Neural cell (in vitro differentiated cells): ENCODE results near the gene CPB2. TPM values are rescaled to one million over a fixed set of nuclear protein-coding genes. Genes with fewer than 3 reads are reported as not detected.

ENCODE experiments used
- H2AFZ ChIP-seq: fragments of 200-600, 300-800 bp; sonication (generic), shearing (Covaris generic); 2 replicates; pipeline ENCODE4 v1.6.0; 2014; ENCODE audit warnings: low read depth, mild to moderate bottlenecking, antibody characterized with exemption, low read length, moderate library complexity
- H3F3A ChIP-seq: fragments of 200-600 bp; shearing (Covaris generic); 2 replicates; pipeline ENCODE4 v1.6.1; 2016; ENCODE audit warnings: mild to moderate bottlenecking, moderate library complexity, mixed read lengths, antibody characterized with exemption, low read length; ENCODE audit not compliant: insufficient read depth, poor library complexity, severe bottlenecking
- H3K27ac ChIP-seq: fragments of 200-600, 300-800 bp; sonication (generic), shearing (Covaris generic); 2 replicates; pipeline ENCODE4 v1.5.1; 2014; ENCODE audit warnings: mild to moderate bottlenecking, low read length, moderate library complexity
- H3K27me3 ChIP-seq: fragments of 300-800, 200-600 bp; sonication (generic), shearing (Covaris generic); 2 replicates; pipeline ENCODE4 v1.6.0; 2014; ENCODE audit warnings: mild to moderate bottlenecking, low read depth, low read length, moderate library complexity; ENCODE audit not compliant: insufficient read depth
- H3K36me3 ChIP-seq: fragments of 300-800, 200-600 bp; sonication (generic), shearing (Covaris generic); 2 replicates; pipeline ENCODE4 v1.5.1; 2014; ENCODE audit warnings: mild to moderate bottlenecking, antibody characterized with exemption, low read length, moderate library complexity; ENCODE audit not compliant: insufficient read depth
- H3K4me2 ChIP-seq: fragments of 300-800, 200-600 bp; sonication (generic), shearing (Covaris generic); 2 replicates; pipeline ENCODE4 v1.6.0; 2014; ENCODE audit warnings: mild to moderate bottlenecking, low read length
- H3K4me3 ChIP-seq: fragments of 300-800, 200-600 bp; sonication (generic), shearing (Covaris generic); 2 replicates; pipeline ENCODE4 v1.5.1; 2014; ENCODE audit warnings: mild to moderate bottlenecking, low read length, moderate library complexity
- H3K79me2 ChIP-seq: fragments of 200-600 bp; shearing (Covaris generic); replicated peaks from 2 replicates; pipeline ENCODE4 v1.6.0; 2014; ENCODE audit warnings: mild to moderate bottlenecking, low read length, moderate library complexity; ENCODE audit not compliant: insufficient read depth
- H3K9ac ChIP-seq: fragments of 300-800, 200-600 bp; sonication (generic), shearing (Covaris generic); 2 replicates; pipeline ENCODE4 v1.6.1; 2016; ENCODE audit warnings: mild to moderate bottlenecking, low read length, mixed read lengths
- H3K9me2 ChIP-seq: fragments of 200-600 bp; shearing (Covaris generic); 2 replicates; pipeline ENCODE4 v1.6.1; 2016; ENCODE audit warnings: mild to moderate bottlenecking, low read length, mixed read lengths; ENCODE audit not compliant: insufficient read depth
- H3K9me3 ChIP-seq: fragments of 200-600, 300-800 bp; sonication (generic), shearing (Covaris generic); 2 replicates; pipeline ENCODE4 v1.6.1; 2016; ENCODE audit warnings: mild to moderate bottlenecking, mixed run types, low read length, moderate library complexity, mixed read lengths
- H4K20me1 ChIP-seq: fragments of 200-600 bp; shearing (Covaris generic); 2 replicates; pipeline ENCODE4 v1.6.1; 2016; ENCODE audit warnings: mild to moderate bottlenecking, mixed run types; ENCODE audit not compliant: insufficient read depth
- CTCF ChIP-seq: fragments of 450-650 bp; IDR thresholded peaks from 2 replicates; pipeline ENCODE4 v1.5.1; 2014; ENCODE audit warnings: antibody characterized with exemption, mild to moderate bottlenecking, moderate library complexity; ENCODE audit not compliant: poor library complexity, severe bottlenecking
- EP300 ChIP-seq: fragments of 450-650 bp; conservative IDR thresholded peaks from 2 replicates; pipeline ENCODE4 v1.6.1; 2014; ENCODE audit warnings: antibody characterized with exemption, mild to moderate bottlenecking, moderate library complexity; ENCODE audit not compliant: poor library complexity, severe bottlenecking
- EZH2 ChIP-seq: fragments of 200-600, 300-800 bp; shearing (Covaris generic), sonication (generic); IDR thresholded peaks from 2 replicates; pipeline ENCODE4 v1.6.1; 2014; ENCODE audit warnings: antibody characterized with exemption, low read length, borderline replicate concordance, mild to moderate bottlenecking; ENCODE audit not compliant: insufficient read depth, poor library complexity, severe bottlenecking
- MXI1 ChIP-seq: fragments of 450-650 bp; conservative IDR thresholded peaks from 2 replicates; pipeline ENCODE4 v1.6.1; 2014; ENCODE audit warnings: antibody characterized with exemption, mild to moderate bottlenecking; ENCODE audit not compliant: poor library complexity, severe bottlenecking
- POLR2AphosphoS5 ChIP-seq: IDR thresholded peaks from 2 replicates; pipeline ENCODE4 v1.6.1; 2012
- RAD21 ChIP-seq: fragments of 450-650 bp; conservative IDR thresholded peaks from 2 replicates; pipeline ENCODE4 v1.6.1; 2014; ENCODE audit warnings: antibody characterized with exemption, mild to moderate bottlenecking, moderate library complexity
- REST ChIP-seq: IDR thresholded peaks from 2 replicates; pipeline ENCODE4 v1.6.1; 2012; ENCODE audit warnings: borderline replicate concordance
- SMC3 ChIP-seq: fragments of 450-650 bp; conservative IDR thresholded peaks from 2 replicates; pipeline ENCODE4 v1.6.1; 2014; ENCODE audit warnings: antibody characterized with exemption, mild to moderate bottlenecking, moderate library complexity; ENCODE audit not compliant: poor library complexity
- TAF1 ChIP-seq: IDR thresholded peaks from 2 replicates; pipeline ENCODE4 v1.6.1; 2012; ENCODE audit warnings: low read depth
- polyA plus RNA-seq: library from polyadenylated mRNA; depleted of rRNA; stranded (reverse); fragments of >200 nt; gene quantifications from 2 replicates; pipeline ENCODE4 v1.2.3, GENCODE V29; 2014

CPB2 gene
- polyA plus RNA-seq, 1 donor from 2014 or later, result not detected

- Histone ChIP-seq H3K4me3 (peak within 1 kb of the TSS; percentile 76), H3K36me3 (no peaks in the 10 kb centered on the region), H3K79me2 (peaks cover 44% of the 10 kb centered on the region), H3K9me3 (no peaks in the 10 kb centered on the region), H3K9ac (peak within 1 kb of the TSS; percentile 96), H2AFZ (peak within 1 kb of the TSS; percentile 92), H4K20me1 (no peaks in the 10 kb centered on the region), H3K27ac (peak within 1 kb of the TSS; percentile 96), H3K4me2 (peak within 1 kb of the TSS; percentile 72), H3K9me2 (no peaks in the 10 kb centered on the region), H3K27me3 (no peaks in the 10 kb centered on the region), H3F3A (no peaks in the 10 kb centered on the region)
- TF ChIP-seq REST, result peak; percentile 90
- peak; percentile 85 for TF ChIP-seq TAF1
- peak; percentile 90 for TF ChIP-seq POLR2AphosphoS5
- TF ChIP-seq RAD21, result no peak
- peak; percentile 62 for TF ChIP-seq CTCF
- no peak for TF ChIP-seq EZH2
- TF ChIP-seq MXI1, result peak; percentile 86
- peak; percentile 53 for TF ChIP-seq EP300
- TF ChIP-seq SMC3, result no peak
These were observed 52.3 kb downstream of the CPB2 start, which contains the start of gene ZC3H13 for GRCh38 chr13:46052319-46053161. ZC3H13 (minus strand) TSS chr13:46052746; CDS start chr13:46045507, 7,239 bp downstream.

GRCh38 chr13:46051968-46052318 lies 52.9 kb downstream of the CPB2 start:
- peaks cover 50% of the 10 kb centered on the region for H3K79me2 ChIP-seq

More at GRCh38 chr13:46051968-46052318, 52.9 kb downstream of the CPB2 start:
- Histone ChIP-seq H3K27me3 (no peaks in the 10 kb centered on the region), H3K27ac (peak overlapping the region; percentile 96), H2AFZ (peak overlapping the region; percentile 92), H3K4me2 (peak overlapping the region; percentile 42), H3F3A (no peaks in the 10 kb centered on the region), H3K36me3 (no peaks in the 10 kb centered on the region), H3K9me3 (no peaks in the 10 kb centered on the region), H3K4me3 (peak overlapping the region; percentile 76), H4K20me1 (no peaks in the 10 kb centered on the region), H3K9ac (peak overlapping the region; percentile 96), H3K9me2 (no peaks in the 10 kb centered on the region)
- TF ChIP-seq MXI1, result no peak
- no peak for TF ChIP-seq CTCF
- no peak for TF ChIP-seq SMC3
- no peak for TF ChIP-seq EZH2
- TF ChIP-seq REST, result no peak
- TF ChIP-seq TAF1, result no peak
- no peak for TF ChIP-seq EP300
- no peak for TF ChIP-seq POLR2AphosphoS5
- no peak for TF ChIP-seq RAD21
